ENCODE results near the gene CACNA1H.

DNA sequence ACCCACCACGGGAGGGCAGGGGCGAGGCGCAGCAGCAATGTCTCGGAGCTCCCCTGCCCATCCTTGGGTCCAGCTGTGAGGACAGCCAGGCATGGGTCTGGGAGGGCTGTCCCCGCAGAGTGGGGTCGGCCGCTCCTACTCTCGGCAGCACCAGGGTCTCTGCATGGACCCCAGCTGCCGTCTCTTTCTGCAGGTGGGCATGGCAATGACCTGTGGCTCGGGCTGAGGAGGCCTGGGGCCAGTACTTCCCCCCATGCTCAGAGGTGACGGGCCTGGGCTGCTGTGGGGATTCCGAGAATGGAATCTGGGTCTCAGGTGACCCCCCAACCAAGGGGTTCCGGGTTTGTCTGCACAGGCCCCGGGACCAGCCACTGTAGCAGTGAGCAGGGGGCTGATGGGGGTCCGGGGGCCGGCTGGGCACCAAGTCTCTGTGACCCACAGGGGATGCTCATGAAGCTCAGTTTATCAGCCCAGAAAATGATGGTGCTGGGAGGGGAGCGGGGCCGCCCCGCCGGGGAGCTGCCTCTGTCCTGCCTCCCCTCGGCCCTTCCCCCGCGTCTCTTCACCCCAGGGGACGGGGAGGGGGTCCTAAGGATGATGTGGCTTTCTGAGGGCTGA, 23.5 kb downstream of the CACNA1H start:
- TF ChIP-seq, protein P1, sequence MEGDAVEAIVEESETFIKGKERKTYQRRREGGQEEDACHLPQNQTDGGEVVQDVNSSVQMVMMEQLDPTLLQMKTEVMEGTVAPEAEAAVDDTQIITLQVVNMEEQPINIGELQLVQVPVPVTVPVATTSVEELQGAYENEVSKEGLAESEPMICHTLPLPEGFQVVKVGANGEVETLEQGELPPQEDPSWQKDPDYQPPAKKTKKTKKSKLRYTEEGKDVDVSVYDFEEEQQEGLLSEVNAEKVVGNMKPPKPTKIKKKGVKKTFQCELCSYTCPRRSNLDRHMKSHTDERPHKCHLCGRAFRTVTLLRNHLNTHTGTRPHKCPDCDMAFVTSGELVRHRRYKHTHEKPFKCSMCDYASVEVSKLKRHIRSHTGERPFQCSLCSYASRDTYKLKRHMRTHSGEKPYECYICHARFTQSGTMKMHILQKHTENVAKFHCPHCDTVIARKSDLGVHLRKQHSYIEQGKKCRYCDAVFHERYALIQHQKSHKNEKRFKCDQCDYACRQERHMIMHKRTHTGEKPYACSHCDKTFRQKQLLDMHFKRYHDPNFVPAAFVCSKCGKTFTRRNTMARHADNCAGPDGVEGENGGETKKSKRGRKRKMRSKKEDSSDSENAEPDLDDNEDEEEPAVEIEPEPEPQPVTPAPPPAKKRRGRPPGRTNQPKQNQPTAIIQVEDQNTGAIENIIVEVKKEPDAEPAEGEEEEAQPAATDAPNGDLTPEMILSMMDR (IDR thresholded peaks at IDR 0.05 in 2 of 3, conservative IDR thresholded peaks at IDR 0.05 in 1 of 3; ENCODE audit: borderline replicate concordance in 1 of 3, insufficient read depth in 1 of 3, low read depth in 2 of 3, low read length in 2 of 3) = no peak
- no peak for TF ChIP-seq FOSL1 (IDR thresholded peaks at IDR 0.05; ENCODE audit: low read depth)
- TF ChIP-seq ZFX (IDR thresholded peaks at IDR 0.05) = no peak
- TF ChIP-seq, protein P2, sequence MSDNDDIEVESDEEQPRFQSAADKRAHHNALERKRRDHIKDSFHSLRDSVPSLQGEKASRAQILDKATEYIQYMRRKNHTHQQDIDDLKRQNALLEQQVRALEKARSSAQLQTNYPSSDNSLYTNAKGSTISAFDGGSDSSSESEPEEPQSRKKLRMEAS (IDR thresholded peaks at IDR 0.05) = no peak
- no peak for TF ChIP-seq YY1 (IDR thresholded peaks at IDR 0.05; ENCODE audit: extremely low read depth, insufficient replicate concordance, low read depth, low read length)
- TF ChIP-seq EGR1 (IDR thresholded peaks at IDR 0.05; ENCODE audit: low read depth) = no peak
- TF ChIP-seq POLR2AphosphoS5 (IDR thresholded peaks at IDR 0.05; ENCODE audit: low read depth, low read length) = no peak
- TF ChIP-seq TCF7L2 (IDR thresholded peaks at IDR 0.05; ENCODE audit: borderline replicate concordance, extremely low read depth, insufficient read depth, insufficient read length) = no peak
- no peak for TF ChIP-seq CEBPB (IDR thresholded peaks at IDR 0.05; ENCODE audit: low read depth)
- TF ChIP-seq EZH2 (IDR thresholded peaks at IDR 0.05) = no peak
